Muscle of arm (tissue), 12 donors: ENCODE data around the gene PHTF1. TPM values are rescaled to one million over a fixed set of nuclear protein-coding genes. Genes with fewer than 3 reads are reported as not detected.

Experiments used
- DNase-seq: peaks from one replicate; pipeline ENCODE4 v3.0.0-alpha.2; 2013
- polyA plus RNA-seq, 12 donors: library from polyadenylated mRNA; unstranded; fragments of 120-200 nt; gene quantifications; one replicate each; pipeline ENCODE4 v1.2.1, GENCODE V29; 2013; ENCODE audit not compliant: insufficient read length in 12 of 12

PHTF1 gene
- polyA plus RNA-seq, 12 donors: 3.0 to 16.4 (median 13.0) TPM; not detected in 1

- no peak for DNase-seq
These were observed 86.8 kb downstream of the PHTF1 start for GRCh38 chr1:113672491-113672890.

DNA sequence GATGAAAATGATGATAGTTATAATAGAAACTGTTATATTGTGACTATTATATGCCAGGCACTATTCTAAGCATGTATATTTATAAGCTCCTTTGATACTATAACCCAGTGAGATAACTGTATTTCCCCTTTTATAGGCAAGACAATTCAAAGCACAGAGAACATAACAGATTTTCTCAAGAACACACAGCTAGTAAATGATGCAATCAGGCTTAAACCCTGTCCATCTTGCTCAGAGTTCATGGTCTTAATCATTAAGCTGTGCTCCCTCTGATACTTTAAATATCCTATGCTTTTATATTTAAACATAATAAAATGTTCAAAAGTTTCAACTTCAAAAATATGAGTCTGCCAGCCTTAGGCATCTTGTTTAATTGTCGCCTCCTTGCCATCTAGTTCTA lies 88.6 kb downstream of the PHTF1 start:
- no peak for DNase-seq

DNA sequence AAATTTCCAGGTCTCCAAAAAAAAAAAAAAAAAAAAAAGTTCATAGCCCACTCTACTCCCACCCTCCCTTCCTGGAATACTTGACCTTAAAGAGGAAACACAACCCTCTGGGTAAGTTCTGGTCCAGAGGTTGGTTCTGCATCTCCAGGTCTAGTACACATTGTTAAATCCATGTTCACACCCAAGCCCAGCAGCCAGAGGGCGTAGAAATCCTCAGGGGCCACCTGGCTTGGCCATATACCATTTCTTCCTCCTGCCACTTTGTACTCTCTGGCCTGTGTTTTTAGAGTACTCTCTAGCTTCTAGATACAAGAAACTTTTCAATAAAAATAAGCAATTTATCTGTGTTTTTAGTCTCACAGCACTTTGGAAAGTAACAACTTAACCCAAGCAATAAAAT lies 89.3 kb downstream of the PHTF1 start:
- no peak for DNase-seq

GRCh38 chr1:113666126-113666525 lies 93.2 kb downstream of the PHTF1 start:
- DNase-seq: no peak

DNA sequence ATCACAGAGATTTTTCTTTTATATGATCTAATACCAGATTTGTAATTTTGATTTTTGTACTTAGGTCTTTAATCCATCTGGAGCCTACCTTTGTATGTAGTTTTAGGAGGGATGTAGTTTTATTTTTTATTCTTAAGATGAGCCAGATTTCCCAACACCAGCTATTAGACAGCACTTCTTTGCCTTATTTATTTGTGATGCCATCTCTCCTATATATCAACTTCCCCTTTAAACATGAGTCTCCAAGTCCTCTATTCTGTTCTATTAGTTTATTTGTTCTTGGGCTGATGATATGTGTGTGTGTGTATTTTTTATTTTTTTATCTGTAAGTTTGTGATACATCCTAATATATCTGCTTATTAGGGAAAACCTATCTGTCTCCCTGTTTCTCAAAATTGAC lies 94.2 kb downstream of the PHTF1 start:
- no peak for DNase-seq

GRCh38 chr1:113663165-113663951 lies 95.9 kb downstream of the PHTF1 start:
- DNase-seq: no peak

GRCh38 chr1:113662101-113662500 lies 97.2 kb downstream of the PHTF1 start:
- no peak for DNase-seq

- DNase-seq: peak; percentile 17
These were observed 99.2 kb downstream of the PHTF1 start for GRCh38 chr1:113660088-113660487.

- DNase-seq: no peak
These were observed 99.7 kb downstream of the PHTF1 start for GRCh38 chr1:113659556-113659955.

DNA sequence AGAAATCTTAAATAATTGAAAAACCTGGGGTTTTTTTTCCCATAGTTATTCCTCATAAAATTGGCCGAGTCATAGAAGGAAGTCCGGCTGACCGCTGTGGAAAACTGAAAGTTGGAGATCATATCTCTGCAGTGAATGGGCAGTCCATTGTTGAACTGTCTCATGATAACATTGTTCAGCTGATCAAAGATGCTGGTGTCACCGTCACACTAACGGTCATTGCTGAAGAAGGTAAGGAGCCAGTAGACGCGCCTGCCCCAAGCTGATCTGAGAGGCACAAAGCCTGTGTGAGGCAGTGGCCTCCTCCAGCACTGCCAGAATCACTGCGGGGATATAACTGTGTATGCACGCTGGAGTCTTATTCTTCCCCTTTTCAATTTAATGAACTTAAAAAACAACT lies 100.3 kb downstream of the PHTF1 start:
- no peak for DNase-seq

DNA sequence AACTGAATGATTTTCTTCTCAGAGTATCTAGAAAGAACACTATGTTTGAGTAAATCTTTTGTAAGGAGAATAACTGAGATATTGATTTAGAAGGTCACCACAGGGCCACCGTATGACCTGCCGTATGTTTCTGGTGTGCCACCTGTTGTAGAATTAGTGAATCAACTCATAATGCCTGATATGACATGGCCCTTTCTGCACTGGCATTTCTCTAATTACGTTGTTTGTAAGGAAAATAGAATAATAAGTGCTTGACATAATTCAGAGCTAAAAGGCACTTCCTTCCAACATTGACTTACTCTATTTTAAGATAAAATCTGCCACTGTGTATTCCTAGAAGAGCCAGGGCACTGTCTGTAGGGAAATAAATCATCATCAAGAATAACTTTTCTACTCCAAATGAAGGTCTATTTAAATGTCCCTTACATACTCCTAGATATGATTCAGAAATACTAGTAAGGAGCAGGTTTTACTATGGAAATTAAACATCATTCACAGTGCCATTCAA lies 101.7 kb downstream of the PHTF1 start:
- no peak for DNase-seq

DNA sequence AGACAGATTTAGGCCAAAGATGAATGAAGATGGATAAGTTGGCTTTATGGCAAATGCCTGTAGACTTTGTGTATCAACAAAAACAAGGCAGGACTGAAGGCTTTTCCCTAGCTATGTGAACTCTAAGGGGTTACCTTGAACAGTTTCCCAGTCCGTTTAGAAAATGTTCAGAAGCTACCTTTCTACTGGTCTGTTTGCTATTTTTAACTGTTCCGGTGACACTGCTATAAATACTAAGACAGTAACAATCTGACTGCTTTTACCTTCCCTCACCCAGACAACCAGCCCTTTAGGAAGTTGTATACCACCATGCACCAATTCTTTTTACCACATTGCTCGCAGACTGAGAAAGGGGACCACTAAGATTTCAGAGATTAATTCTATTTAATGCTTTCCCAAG lies 102.2 kb downstream of the PHTF1 start:
- DNase-seq: no peak

DNA sequence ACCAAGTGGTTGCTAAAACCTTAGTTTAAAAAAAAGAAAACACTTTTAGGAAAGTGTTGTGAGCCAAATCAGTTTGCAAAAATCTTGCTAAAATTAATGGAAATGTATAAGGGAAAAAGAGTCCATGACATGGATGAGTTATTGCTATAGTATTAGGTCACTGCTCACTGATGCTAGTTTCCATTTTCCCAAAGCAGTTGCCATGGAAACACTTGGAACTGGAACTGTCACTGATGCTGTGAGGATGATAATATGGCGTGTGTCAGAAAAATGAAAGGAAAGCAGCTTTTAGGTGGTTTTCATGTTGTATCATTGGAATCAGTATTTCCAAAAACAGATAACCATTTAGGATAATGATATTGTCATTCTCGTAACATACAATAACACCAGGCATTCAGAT lies 104.4 kb downstream of the PHTF1 start:
- DNase-seq: no peak

DNA sequence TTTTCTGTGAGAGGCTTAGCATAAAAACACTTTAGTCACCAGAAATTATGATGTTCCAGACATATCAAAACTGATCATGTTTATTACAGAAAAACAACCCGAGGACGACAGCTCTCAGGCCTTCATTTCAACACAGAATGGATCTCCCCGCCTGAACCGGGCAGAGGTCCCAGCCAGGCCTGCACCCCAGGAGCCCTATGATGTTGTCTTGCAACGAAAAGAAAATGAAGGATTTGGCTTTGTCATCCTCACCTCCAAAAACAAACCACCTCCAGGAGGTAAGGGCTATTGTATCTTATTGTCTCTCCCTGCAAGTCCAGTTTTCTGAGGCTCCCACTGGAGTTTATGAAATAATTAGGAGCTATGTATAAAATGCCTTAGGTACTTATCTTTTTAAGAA lies 105.5 kb downstream of the PHTF1 start:
- DNase-seq: no peak

- no peak for DNase-seq
These were observed 106.5 kb downstream of the PHTF1 start for GRCh38 chr1:113652771-113653170.

- no peak for DNase-seq
These were observed 110.8 kb downstream of the PHTF1 start for GRCh38 chr1:113648478-113648877.

- no peak for DNase-seq
These were observed 112.1 kb downstream of the PHTF1 start for GRCh38 chr1:113647164-113647563.

Other genes with a start within 250 kb of the PHTF1 start
- gene RSBN1, start 53.0 kb upstream of the PHTF1 start, polyA plus RNA-seq: 10 to 100 TPM in 10 of 12 donors, 1 to 10 TPM in 1, not detected in 1; 9.8 to 18.1 (median 14.8) TPM
- gene PTPN22, start 112.2 kb upstream of the PHTF1 start, polyA plus RNA-seq: 1 to 10 TPM in 1 of 12 donors, under 1 TPM in 9, not detected in 2; 0.14 to 2.6 (median 0.31) TPM
- 1 to 10 TPM in 1 of 12 donors, under 1 TPM in 9, not detected in 2; 0.11 to 1.6 (median 0.46) TPM for gene BCL2L15, start 128.1 kb upstream of the PHTF1 start, polyA plus RNA-seq
- 10 to 100 TPM in 11 of 12 donors, not detected in 1; 16.6 to 48.7 (median 24.1) TPM for gene AP4B1, start 145.3 kb upstream of the PHTF1 start, polyA plus RNA-seq
- 10 to 100 TPM in 3 of 12 donors, 1 to 10 TPM in 8, not detected in 1; 4.3 to 13.8 (median 9.3) TPM for gene DCLRE1B, start 145.8 kb upstream of the PHTF1 start, polyA plus RNA-seq
- gene HIPK1, start 169.8 kb upstream of the PHTF1 start, polyA plus RNA-seq: 10 to 100 TPM in 11 of 12 donors, not detected in 1; 27.7 to 37.7 (median 33.5) TPM
- gene OLFML3, start 220.0 kb upstream of the PHTF1 start, polyA plus RNA-seq: 100 to 1,000 TPM in 11 of 12 donors, not detected in 1; 111 to 231 (median 168) TPM